ENCODE measurements around the gene UBALD2. TPM values are rescaled to one million over a fixed set of nuclear protein-coding genes. Genes with fewer than 3 reads are reported as not detected.

The UBALD2 gene
- total and polyA plus RNA-seq, 8 donors, result 1.8 to 49.5 (median 38.7) TPM

DNA sequence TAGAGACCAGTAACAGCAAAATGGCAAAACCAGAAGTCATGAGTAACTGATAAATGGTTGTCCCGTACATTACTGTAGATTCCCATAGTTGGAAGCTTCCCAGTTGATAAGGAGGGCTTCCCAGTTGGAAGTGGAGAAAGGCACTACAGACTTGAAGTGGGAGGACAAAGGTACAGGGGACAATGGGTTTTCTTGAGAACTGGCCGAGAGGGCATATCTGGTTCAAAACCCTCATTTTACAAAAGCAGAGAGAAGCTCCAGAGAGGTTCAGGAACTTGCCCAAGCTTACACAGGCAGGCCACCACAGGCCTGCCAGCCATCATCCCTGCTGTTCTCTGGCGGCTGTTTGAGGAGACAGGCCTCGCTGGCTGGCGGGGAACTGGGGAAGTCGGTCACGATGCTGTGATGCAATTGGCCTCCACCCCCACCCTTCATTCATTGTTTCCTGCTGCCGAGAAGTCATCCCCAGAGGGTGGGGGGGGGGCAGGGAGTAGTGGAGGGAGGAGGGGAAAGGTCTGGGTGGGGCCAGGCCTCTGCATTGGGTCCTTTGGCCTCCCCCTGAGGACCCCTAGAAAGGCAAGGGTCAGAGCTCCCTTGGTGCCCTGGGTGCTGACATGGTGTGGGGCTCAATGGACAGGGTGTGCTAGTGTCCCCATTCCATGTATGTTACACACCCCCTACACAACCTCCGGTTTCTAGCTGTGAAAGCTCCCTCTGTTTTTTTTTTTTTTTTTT lies 3.0 kb downstream of the UBALD2 start:
- WGBS, 5 donors, result 22 to 37% (median 24%) methylated on average over 9 of the region's 9 CpGs
- no peak for TF ChIP-seq EP300 (IDR thresholded peaks at IDR 0.05)
- TF ChIP-seq POLR2AphosphoS5 (IDR thresholded peaks at IDR 0.05), result peak; percentile 26 to 81 (median 79)
- peak; percentile 74 to 88 for DNase-seq
- Histone ChIP-seq H3K36me3 (peaks cover 4 to 32% (median 26%) of the 10 kb centered on the region in 4 donors), H3K4me3 (peak overlapping the region in 3 of 4 donors; percentile 3 to 95 (median 71)), H3K27me3 (no peaks in the 10 kb centered on the region), H3K27ac (peak overlapping the region; percentile 48 to 100 (median 94)), H3K9me3 (no peaks in the 10 kb centered on the region), H3K4me1 (peaks cover 75 to 87% (median 83%) of the 10 kb centered on the region in 4 donors)
- intact Hi-C loops (cut with DNase I; ENCODE audit: low total_unique reads), result no loop called here

DNA sequence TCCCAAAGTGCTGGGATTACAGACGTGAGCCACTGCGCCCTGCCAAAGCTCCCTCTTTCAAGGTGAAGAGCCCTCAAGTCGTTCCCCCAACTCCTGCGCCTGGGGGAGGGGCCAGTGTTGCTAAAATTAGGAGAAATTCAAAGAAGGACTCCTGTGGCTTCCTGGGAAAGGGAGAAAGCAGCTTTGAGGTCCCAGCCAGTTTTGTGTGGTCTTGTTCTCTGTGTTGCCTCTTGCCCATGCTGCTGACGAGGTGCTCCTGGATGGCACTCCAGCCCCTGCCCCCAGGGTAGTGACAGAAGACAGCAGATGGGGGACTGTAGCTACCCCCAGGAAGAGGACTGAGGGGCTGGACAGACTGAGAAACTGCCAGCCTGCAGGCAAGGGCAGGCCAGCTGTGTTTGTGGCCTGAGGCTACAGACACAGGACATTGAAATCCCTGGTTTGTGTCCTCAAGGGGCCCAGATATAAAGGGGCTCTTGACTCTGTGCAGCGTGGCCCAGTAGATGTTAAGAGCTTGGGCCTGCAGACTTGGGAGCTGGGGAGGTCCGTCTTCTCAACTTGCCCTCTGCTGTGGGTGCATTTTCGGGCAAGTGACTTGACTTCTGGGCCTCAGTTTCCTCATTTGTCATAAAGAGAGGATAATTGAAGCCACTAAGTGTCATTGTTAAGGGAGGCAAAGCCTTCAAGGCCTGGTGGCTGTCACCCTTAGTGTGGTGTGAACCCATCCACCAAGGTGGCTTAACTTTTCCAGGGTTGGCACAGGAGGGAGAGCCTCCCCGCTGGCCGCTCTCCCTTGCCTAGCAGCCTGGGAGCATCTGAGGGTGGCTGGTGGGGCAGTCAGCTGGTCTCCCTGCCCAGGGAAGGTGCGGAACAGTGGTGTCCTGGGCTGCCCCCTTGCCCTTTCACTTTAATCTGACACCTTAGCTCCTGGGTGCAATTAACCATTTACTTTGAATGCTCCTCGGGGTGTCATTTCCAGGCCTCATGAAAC lies 4.1 kb downstream of the UBALD2 start:
- peaks cover 4 to 32% (median 26%) of the 10 kb centered on the region in 4 donors for H3K36me3 ChIP-seq
- H3K4me1 ChIP-seq, result peaks cover 72 to 87% (median 82%) of the 10 kb centered on the region in 4 donors
- WGBS, 5 donors, result 59 to 73% (median 62%) methylated on average over 11 to 12 of the region's 12 CpGs

DNA sequence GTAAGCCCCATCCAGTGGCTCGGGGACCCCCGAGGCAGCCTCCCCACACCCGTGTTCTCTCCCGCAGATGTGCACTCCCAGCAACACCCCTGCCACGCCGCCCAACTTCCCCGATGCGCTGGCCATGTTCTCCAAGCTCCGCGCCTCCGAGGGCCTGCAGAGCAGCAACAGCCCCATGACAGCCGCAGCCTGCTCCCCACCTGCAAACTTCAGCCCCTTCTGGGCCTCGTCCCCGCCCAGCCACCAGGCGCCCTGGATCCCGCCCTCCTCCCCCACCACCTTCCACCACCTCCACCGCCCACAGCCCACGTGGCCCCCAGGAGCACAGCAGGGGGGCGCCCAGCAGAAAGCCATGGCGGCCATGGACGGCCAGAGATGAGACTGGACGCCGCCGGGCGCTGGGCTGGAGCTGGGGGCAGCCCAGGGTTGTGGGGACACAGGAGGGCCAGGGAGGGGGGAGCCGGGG lies 5.0 kb downstream of the UBALD2 start:
- TF ChIP-seq POLR2A (IDR thresholded peaks at IDR 0.05) (no peak), EP300 (IDR thresholded peaks at IDR 0.05) (no peak), POLR2AphosphoS5 (IDR thresholded peaks at IDR 0.05) (no peak)
- TF ChIP-seq, protein P1, sequence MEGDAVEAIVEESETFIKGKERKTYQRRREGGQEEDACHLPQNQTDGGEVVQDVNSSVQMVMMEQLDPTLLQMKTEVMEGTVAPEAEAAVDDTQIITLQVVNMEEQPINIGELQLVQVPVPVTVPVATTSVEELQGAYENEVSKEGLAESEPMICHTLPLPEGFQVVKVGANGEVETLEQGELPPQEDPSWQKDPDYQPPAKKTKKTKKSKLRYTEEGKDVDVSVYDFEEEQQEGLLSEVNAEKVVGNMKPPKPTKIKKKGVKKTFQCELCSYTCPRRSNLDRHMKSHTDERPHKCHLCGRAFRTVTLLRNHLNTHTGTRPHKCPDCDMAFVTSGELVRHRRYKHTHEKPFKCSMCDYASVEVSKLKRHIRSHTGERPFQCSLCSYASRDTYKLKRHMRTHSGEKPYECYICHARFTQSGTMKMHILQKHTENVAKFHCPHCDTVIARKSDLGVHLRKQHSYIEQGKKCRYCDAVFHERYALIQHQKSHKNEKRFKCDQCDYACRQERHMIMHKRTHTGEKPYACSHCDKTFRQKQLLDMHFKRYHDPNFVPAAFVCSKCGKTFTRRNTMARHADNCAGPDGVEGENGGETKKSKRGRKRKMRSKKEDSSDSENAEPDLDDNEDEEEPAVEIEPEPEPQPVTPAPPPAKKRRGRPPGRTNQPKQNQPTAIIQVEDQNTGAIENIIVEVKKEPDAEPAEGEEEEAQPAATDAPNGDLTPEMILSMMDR (IDR thresholded peaks at IDR 0.05), result no peak
- Histone ChIP-seq H3K36me3 (peaks cover 4 to 32% (median 26%) of the 10 kb centered on the region in 4 donors), H3K4me3 (peak overlapping the region in 2 of 4 donors; percentile 27 to 71), H3K4me1 (peaks cover 68 to 88% (median 82%) of the 10 kb centered on the region in 4 donors), H3K9me3 (no peaks in the 10 kb centered on the region), H3K27ac (peak overlapping the region in 3 of 5 donors; percentile 89 to 100 (median 97)), H3K27me3 (no peaks in the 10 kb centered on the region)
- intact Hi-C loops (cut with DNase I; ENCODE audit: low total_unique reads), result no loop called here
- no peak for DNase-seq
- WGBS, 5 donors, result 69 to 79% (median 77%) methylated on average over 22 to 26 of the region's 26 CpGs

More for the DNA sequence above, 4.1 kb downstream of the UBALD2 start:
- DNase-seq, result no peak
- no peak for TF ChIP-seq POLR2AphosphoS5 (IDR thresholded peaks at IDR 0.05)
- Histone ChIP-seq H3K9me3 (no peaks in the 10 kb centered on the region), H3K4me3 (peak overlapping the region in 2 of 4 donors; percentile 71 to 95), H3K27ac (peak overlapping the region; percentile 23 to 100 (median 94)), H3K27me3 (no peaks in the 10 kb centered on the region)
- intact Hi-C loops (cut with DNase I; ENCODE audit: low total_unique reads), result no loop called here

DNA sequence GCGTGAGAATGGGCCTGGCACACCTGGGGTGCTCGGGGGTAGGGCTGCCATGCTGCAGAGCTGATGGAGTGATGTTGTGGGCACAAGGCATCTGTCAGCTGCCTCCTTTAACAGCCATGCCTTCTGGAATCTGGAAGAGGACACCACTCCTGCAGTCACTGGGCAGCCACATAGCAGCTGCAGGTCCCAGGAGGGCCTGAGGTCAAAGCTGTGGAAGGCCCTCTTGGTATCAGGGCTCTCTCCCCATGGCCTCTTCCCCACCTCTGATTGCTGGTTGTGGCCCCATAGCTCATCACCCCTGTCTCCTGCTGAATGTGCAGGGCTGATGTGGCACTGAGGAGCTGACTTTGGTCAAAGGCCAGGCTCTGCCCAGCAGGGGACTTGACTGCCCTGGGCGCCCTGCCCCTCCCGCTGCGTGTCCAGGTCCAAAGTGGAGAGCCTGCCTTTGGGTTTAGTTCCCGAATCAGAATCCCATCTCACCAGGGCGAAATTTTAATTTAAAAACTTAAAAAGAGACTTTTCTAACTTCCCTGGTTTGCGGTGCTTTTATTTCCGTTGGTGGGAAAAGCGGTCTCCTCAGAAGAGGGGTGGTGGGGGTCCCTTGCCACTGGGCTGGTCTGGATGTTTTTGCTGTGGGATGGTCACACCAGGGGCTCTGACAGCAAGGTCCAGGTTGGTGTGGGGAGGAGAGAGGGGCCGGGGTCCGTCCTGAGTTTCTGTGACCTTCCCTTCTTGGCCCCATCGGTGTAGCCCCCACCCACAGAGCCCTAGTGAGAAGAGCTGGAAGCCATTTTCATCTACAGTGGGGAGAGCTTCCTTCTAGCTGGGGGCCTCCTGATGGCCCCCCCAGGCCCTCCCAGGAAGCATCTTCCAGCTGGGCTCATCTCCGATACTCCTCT lies 5.9 kb downstream of the UBALD2 start:
- Histone ChIP-seq H3K27me3 (no peaks in the 10 kb centered on the region), H3K4me1 (peaks cover 68 to 87% (median 82%) of the 10 kb centered on the region in 4 donors), H3K4me3 (peak overlapping the region; percentile 27 to 71 (median 40)), H3K27ac (peak overlapping the region; percentile 77 to 100 (median 82)), H3K9me3 (no peaks in the 10 kb centered on the region), H3K36me3 (peaks cover 4 to 32% (median 26%) of the 10 kb centered on the region in 4 donors)
- 66 to 79% (median 69%) methylated on average over 13 to 14 of the region's 14 CpGs for WGBS, 5 donors
- DNase-seq, result no peak
- no peak for TF ChIP-seq EP300 (IDR thresholded peaks at IDR 0.05)
- TF ChIP-seq POLR2A (IDR thresholded peaks at IDR 0.05), result no peak
- TF ChIP-seq, protein P1 (IDR thresholded peaks at IDR 0.05), result no peak
- no peak for TF ChIP-seq POLR2AphosphoS5 (IDR thresholded peaks at IDR 0.05)
- intact Hi-C loops (cut with DNase I; ENCODE audit: low total_unique reads), result no loop called here
